ENCODE measurements around the gene UGT3A1. TPM values are rescaled to one million over a fixed set of nuclear protein-coding genes. Genes with fewer than 3 reads are reported as not detected.
"Not testable (repeated sequence)": the region's sequence is repeated elsewhere in the genome, so short reads cannot be mapped to it uniquely, and the experiment has no call there.

UGT3A1 gene, protein sequence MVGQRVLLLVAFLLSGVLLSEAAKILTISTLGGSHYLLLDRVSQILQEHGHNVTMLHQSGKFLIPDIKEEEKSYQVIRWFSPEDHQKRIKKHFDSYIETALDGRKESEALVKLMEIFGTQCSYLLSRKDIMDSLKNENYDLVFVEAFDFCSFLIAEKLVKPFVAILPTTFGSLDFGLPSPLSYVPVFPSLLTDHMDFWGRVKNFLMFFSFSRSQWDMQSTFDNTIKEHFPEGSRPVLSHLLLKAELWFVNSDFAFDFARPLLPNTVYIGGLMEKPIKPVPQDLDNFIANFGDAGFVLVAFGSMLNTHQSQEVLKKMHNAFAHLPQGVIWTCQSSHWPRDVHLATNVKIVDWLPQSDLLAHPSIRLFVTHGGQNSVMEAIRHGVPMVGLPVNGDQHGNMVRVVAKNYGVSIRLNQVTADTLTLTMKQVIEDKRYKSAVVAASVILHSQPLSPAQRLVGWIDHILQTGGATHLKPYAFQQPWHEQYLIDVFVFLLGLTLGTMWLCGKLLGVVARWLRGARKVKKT
- polyA plus RNA-seq (ENCODE audit: insufficient read length in 12 of 12): 10 to 100 TPM in 10 of 12 donors, 1 to 10 TPM in 1, not detected in 1; 8.2 to 55.4 (median 34.7) TPM
- long read RNA-seq, donor 1: 0 reads
- long read RNA-seq, donor 2, full-length matches to known transcripts: 7 of 7 reads
- long read RNA-seq, donor 2, partial matches to known transcripts: 0 of 7 reads
- long read RNA-seq, donor 2, other reads (novel, unspliced or antisense): 0 of 7 reads
- long read RNA-seq, donor 3, full-length matches to known transcripts: 6 of 6 reads
- long read RNA-seq, donor 3, partial matches to known transcripts: 0 of 6 reads
- long read RNA-seq, donor 3, other reads (novel, unspliced or antisense): 0 of 6 reads
- long read RNA-seq, donor 4, full-length matches to known transcripts: 3 of 3 reads
- long read RNA-seq, donor 4, partial matches to known transcripts: 0 of 3 reads
- long read RNA-seq, donor 4, other reads (novel, unspliced or antisense): 0 of 3 reads
- long read RNA-seq, donor 5, full-length matches to known transcripts: 6 of 17 reads
- long read RNA-seq, donor 5, partial matches to known transcripts: 11 of 17 reads
- long read RNA-seq, donor 5, other reads (novel, unspliced or antisense): 0 of 17 reads
- long read RNA-seq, donor 6, partial matches to known transcripts: 5 of 5 reads
- long read RNA-seq, donor 6, other reads (novel, unspliced or antisense): 0 of 5 reads
- long read RNA-seq, donor 7, full-length matches to known transcripts: 2 of 2 reads
- long read RNA-seq, donor 7, partial matches to known transcripts: 0 of 2 reads
- long read RNA-seq, donor 7, other reads (novel, unspliced or antisense): 0 of 2 reads
- long read RNA-seq, donor 8, full-length matches to known transcripts: 5 of 30 reads
- long read RNA-seq, donor 8, partial matches to known transcripts: 25 of 30 reads
- long read RNA-seq, donor 8, other reads (novel, unspliced or antisense): 0 of 30 reads
- long read RNA-seq, donor 9, full-length matches to known transcripts: 1 of 1 reads
- long read RNA-seq, donor 9, partial matches to known transcripts: 0 of 1 reads
- long read RNA-seq, donor 9, other reads (novel, unspliced or antisense): 0 of 1 reads
- long read RNA-seq, donor 10, full-length matches to known transcripts: 9 of 27 reads
- long read RNA-seq, donor 10, partial matches to known transcripts: 18 of 27 reads
- long read RNA-seq, donor 10, other reads (novel, unspliced or antisense): 0 of 27 reads
- long read RNA-seq, donor 11, full-length matches to known transcripts: 3 of 8 reads
- long read RNA-seq, donor 11, partial matches to known transcripts: 5 of 8 reads
- long read RNA-seq, donor 11, other reads (novel, unspliced or antisense): 0 of 8 reads

DNA sequence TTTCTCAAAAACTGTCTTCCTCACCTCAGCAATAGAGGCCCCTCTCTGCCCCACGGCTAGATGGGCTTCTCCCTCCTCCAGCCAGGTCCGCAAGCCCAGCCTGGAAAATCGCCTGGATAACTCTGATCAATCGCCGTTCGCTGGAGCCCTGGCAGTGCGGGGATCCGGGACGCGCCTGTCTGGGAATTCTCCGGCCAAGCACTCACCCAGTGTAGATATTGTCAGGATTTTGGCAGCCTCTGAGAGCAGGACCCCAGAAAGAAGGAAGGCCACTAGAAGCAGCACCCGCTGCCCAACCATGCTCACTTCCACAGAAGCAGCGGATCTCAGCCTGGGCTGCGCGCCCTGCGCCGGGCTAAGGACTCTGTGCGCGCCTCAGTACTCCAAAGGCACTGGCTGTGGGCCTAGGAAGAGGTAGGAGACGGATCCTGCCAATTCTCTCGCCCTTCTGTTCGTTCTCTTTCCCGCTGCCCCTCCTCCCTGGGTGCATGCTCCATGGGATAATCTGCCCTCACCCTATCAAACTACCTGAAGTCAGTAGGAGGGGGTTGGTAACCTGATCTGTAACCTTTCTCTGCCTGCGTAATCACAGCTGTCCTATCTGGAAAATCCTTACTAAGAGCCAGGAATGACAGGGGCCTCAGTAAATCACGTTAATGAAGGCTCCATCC is at the start of gene UGT3A1:
TSS of gene UGT3A1 (minus strand) at position 450 of the 671 bp plus-strand sequence. CDS start at position 300, 150 bp downstream.
- DNase-seq: peak; percentile 14

DNA sequence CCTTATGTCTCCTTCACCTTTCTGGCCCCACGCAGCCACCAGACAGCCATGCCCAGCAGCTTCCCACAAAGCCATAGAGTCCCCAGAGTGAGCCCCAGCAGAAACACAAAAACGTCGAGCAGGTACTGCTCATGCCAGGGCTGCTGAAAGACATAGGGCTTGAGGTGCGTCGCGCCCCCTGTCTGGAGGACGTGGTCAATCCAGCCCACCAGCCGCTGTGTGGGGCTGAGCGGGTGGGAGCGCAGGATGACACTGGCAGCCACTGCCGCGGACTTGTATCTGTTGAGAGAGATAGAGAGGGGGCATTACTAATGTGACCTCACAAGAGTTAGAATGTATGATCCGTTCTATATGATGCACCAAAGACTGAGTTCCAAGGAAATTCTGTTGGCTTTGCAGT is 44.5 kb upstream of the UGT3A1 start:
- no peak for DNase-seq

DNA sequence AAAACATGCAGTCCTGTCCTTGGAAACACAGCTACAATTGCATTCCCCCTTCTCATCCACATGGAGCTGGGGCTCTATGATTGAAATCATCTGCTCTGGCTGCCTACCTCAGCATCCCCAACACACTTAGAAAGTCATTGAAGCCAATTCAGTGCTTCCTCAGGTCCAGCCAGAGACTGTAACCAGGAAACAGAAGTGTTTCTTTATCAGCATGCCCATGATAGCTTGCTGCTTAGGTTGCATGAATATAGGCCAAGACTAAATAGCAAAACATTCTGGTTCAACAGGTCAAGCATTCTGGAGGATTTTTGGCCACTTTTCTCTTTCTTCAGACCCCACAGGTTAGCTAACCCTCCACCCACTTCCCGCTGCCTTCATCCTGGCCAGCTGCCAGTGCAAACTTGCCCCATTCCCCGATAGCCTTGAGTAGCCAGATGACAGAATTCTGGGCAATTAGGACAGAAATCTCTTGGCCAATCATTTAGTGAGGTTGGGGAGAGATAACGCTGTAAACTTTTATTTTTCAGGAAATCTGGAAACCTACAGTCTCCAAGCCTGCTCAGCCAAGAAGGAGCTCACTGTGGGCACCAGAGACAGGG is 43.4 kb upstream of the UGT3A1 start:
- DNase-seq: not testable (repeated sequence)

DNA sequence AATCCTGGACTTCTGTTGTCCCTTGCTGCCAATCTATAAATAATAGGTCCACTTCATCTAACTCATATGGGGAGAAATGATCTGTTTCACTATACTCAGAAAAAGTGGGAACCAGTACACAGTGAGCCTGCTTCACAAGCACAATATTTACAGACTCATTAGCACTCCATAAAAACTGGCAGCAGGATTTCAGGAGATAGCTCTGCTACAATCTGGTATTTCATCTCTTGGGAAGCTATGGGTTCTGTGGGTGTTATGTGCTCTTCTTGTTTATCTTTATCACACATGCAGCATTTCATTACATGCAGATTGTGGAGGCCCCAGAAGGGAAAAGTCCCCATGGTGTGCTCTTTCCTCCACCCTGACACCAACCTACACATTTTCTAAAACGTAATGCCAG is 42.3 kb upstream of the UGT3A1 start:
- no peak for DNase-seq

DNA sequence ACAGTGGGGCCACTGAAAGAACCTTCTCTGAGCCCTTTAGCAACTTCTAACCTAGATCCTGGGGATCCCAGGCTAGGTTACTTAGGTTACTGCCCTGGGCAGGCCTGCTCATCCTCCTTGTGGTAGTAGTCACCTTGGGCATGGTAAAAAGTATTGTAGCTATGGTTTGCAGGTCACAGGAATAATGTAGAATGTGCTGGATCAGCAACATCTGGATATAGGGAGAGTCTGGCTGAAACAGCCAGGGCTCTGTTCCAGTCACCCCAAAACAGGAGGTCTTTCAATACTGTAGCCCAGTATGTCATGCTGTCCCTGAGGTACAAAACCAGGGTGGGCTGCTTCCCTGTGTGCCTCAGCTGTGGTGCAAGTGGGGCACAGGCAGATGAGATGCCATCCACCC is 41.9 kb upstream of the UGT3A1 start:
- DNase-seq: no peak

DNA sequence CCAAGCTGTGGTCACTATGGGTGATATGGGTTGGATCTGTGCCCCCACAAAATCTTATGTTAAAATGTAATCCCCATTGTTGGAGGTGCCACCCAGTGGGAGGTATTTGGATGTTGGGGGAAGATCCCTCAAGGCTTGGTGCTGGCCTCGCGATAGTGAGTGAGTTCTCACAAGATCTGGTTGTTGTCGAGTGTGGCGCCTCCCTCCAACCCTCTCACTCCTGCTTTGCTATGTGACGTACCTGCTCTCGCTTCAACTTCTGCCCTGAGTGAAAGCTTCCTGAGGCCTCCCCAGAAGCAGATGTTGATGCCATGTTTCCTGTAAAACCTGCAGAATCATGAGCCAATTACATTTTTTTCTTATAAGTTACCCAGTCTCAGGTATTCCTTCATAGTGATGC is 40.0 kb upstream of the UGT3A1 start:
- DNase-seq: no peak

DNA sequence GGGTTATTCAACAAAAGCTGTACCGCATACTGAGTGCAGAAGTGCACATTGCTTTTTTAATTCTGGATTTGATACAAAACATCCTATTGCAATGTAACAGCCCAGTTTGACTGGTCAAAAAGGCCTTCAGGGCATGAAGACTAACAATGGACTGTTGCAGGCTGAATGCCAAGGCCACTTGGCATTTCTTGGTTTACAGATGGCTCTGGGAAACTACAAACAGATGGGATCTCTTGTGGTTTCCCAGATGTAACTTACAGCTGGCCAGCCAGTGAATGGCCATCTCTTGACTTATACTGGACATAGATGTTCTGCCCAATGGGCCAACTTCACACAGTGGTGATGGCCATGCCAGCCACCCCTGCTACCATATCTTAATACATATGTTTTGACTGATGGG is 38.7 kb upstream of the UGT3A1 start:
- DNase-seq: no peak

DNA sequence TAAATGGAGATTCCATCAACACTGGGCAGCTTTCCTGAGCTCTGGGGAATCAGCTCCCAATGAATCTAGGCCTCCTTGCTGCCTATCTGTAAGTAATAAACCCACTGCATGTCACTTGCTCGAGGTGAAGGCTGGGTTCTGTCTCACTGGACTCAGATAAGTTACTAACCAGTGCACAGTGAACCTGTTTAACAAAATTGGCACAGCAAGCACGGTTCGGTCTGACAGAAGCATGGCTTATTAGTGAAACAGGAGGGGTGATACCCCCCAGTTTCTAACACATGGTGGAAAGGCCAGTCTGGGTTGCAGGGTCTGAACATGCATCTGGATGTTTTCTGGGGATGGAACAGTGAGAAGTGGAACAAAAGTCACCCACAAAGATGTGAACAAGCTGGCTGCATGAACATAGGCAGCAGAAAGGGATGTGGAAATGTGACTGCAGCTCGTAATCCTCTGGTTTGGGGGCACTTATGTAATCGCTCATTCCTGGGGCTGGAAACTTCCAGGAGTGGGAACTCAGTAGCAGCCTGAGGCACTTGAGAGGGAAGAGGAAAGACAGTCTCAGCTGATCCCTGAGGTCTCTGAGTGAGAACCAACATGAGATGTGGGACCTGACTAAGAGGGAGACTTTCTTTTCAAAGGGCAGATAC is 37.8 kb upstream of the UGT3A1 start:
- no peak for DNase-seq

DNA sequence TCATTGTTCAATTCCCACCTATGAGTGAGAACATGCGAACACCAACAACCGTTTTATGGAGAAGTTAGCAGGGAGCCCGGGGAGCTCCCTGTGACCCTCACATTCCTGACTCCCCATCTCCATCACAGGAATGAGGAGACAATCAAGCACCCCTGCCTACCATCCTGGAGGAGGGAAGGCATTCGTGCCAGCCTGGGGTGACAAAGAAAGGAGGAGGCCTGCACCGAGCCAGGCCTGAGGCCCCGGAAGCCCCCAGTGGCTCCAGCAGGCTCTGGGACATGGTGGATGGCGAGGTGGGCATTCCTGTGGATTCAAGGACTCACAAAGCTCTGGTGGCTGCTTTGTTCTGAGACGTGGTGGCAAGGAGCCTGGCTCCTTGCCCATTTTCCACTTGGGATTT is 36.5 kb upstream of the UGT3A1 start:
- DNase-seq: no peak

DNA sequence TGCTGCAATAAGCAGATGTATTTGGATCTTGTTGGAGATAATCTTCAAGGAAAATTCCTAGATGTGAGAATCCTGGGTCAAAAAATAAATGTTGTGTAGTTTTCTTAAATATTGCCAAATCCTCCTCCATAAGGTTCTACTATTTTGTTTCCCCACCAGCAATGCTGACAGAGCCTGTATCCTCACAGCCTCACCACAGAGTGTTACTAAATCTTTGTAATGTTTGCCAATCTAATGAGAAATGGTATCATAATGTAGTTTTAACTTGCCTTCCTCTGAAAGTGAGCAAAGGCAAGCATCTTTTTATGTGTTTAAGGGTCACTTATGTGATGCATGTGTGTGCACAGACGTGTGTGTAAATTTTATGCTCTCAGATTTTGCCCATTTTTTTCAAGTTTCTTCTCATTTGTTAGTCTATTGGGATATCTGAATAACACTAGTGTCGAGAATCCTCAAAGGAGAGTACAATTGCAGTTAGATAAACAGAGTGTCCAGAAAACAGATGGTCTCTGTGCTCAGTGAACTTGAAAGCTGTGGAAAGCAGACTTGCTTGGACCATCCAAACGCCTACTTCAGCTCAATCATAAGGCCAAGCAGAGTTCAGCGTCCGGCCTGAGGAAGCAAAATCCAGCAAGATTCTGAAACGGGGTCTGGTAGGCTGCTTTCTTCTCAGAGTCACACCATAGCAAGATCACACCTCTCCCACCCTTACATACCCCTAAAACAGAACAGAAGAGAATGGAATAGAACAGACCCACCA is 35.7 kb upstream of the UGT3A1 start:
- peak; percentile 4 for DNase-seq

DNA sequence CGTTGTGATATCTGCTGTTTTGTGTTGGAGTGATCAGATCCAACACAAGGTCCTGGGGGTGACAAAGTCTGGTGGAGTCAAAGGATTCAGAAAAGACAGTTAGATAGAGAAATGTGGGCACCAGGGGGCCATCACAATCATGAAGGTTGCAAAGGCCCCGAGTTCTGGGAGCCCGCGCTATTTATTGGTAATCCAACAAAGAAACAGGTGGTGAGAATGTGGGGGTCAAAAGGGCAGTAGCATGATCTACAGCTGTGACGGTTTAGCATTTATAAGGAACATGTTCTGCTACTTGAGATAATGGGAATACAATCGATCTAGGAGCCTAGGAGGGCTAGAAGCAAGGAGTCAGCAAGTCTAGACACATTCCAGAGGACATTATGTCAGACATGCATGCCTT is 31.1 kb upstream of the UGT3A1 start:
- DNase-seq: not testable (repeated sequence)

DNA sequence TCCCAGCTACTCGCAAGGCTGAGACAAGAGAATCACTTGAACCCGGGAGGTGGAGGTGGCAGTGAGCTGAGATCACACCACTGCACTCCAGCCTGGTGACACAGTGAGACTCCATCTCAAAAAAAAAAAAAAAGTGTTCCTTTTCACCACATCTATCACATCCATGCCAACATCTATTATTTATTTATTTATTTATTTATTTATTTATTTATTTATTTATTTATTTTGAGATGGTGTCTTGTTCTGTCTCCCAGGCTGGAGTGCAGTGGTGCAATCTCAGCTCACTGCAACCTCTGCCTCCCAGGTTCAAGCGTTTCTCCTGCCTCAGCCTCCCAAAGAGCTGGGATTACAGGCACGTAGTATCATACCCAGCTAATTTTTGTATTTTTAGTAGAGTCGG is 28.4 kb upstream of the UGT3A1 start:
- DNase-seq: not testable (repeated sequence)

DNA sequence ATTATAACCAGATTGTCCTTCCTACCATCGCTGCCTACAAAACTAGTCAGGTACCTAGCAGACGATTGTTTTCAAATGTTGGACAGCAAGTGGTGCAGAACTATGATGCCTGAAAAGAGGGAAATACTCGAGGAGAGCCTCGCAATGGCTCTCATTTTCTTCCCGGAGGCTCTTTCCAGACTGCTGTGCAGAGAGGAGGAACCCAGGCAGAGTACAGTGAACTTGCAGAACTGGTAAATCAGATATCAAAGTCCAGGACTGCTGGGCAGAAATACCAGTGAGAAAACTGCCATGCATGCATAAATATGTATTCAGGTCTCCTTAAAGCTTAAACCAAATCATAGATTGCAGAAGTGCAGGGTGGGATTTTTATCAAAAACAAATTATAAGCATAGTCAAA is 26.4 kb upstream of the UGT3A1 start:
- no peak for DNase-seq

DNA sequence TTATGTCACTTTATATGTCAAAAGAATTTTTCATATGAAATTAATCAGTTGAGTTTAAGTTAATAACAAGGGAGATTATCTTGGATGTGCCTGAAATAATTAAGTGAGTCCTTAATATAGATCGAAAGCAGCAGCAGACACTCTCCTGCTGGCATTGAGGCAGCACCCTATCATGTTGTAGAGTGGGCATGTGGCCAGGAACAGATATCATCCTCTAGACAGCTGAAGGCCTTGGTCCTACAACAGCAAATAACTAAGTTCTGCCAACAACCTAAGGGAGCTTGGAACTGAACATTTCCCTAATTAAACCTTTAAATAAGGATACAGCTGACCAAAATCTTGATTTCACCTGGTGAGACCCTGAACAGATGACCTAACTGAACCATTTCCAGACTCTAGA is 25.8 kb upstream of the UGT3A1 start:
- DNase-seq: peak; percentile 15

DNA sequence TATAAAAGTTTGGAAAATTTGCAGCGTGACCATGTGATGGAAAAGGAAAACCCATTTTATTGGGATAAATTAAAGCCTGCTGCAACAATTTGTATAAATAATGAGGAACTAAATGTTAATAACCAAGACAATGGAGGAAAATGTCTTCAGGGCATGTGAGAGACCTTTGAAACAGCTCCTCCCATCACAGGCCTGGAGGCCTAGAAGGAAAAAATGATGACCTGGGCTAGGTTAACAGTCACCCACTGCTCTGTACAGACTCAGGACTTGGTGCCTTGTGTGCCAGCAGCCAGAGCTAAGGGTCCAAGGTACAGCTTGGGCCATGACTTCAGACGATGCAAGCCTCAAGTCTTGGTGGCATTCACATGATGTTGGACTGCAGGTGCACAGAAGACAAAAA is 22.0 kb upstream of the UGT3A1 start:
- DNase-seq: no peak

DNA sequence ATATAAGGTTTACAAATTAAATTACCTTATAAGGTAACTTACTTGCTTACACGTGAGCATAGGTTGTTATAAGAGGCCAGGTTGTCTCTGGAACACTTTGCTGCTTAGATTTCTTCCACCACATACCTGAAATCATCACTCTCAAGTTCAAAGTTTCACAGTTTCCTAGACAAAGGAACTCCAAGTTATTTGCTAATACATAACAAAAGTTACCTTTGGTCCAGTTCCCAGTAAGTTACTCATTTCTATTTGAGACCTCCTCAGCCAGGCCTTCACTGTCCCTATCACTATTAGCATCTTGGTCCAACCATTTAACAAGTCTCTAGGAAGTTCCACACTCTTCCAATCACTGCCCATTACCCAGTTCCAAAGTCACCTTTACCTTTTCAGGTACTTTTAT is 18.5 kb upstream of the UGT3A1 start:
- no peak for DNase-seq

DNA sequence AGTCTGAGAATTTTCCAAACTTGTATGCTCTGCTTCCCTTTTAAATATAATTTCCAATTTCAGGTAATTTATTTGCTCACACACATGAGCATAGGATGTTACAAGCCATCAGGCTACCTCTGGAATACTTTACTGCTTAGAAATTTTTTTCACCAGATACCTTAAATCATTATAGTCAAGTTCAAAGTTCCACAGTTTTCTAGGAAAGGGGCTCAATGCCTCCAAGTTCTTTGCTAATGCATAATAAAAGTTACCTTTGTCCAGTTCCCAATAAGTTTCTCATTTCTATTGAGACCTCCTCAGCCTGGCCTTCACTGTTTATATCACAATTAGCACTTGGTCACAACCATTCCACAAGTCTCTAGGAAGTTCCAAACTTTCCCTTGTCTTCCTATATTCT is 16.2 kb upstream of the UGT3A1 start:
- DNase-seq: no peak

DNA sequence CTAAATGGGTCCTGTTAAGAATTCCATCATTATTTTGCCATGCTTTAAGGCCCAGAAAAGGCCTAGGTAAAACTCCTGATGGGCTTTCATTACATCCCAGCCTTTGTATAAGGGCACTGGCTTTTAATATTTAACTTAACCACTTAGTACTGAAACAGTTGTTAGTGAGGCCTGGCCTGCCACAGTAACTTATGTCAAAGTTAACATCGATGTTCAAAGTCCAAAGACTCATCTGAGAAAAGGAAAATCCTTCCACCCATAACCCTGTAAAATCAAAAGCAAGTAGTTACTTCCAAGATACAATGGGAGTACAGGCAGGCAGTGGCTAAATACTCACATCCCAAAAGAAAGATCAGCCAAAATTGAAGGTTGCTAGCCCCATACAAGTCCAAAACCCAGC is 15.0 kb upstream of the UGT3A1 start:
- no peak for DNase-seq
